ENCODE measurements around the gene AGPAT3. TPM values are rescaled to one million over a fixed set of nuclear protein-coding genes. Genes with fewer than 3 reads are reported as not detected.
A peak's percentile ranks its signal among the peaks of the same experiment; 100 is the strongest.

The AGPAT3 gene
- total RNA-seq, 5 donors from 2014 or later (not counting 1 experiment from before 2014, with no cell fraction given), result 48.4 to 77.2 (median 65.1) TPM

DNA sequence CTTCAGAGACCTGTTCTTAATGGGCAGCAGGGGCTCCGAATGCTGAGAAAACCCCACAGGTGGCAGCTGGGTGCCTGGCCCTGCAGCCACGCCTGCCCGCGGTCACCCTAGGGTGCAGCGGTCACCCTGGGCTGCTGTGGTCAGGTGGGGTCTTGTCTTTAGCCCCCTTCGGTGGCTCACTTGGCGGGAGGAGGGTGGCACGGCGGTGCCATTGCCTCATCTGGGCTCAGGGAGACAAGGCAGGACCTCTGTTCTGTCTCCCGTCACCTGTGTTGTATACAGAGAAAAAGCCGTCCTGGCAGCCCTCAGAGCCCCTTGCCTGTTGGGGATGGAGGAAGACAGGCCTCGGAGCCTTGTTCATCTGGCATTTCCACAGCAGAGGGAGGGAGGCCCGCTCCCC lies 77.6 kb downstream of the AGPAT3 start:
- ChIA-PET CTCF (no interaction called here), POLR2A (no interaction called here)
- Histone ChIP-seq H3K4me3 (ENCODE audit: control insufficient read depth in 1 of 2, extremely low read depth in 1 of 2, low read length in 1 of 2) (no peak overlapping the region), H3K9me3 (no peaks in the 10 kb centered on the region), H3K27ac (ENCODE audit: low read length) (no peak overlapping the region), H3K36me3 (ENCODE audit: control insufficient read depth in 2 of 2, extremely low read depth in 1 of 2, insufficient read depth in 1 of 2, low read length in 1 of 2) (peaks cover 2 to 24% of the 10 kb centered on the region in 2 donors), H3K4me1 (ENCODE audit: control insufficient read depth in 1 of 2, extremely low read depth in 1 of 2, insufficient read depth in 2 of 2, low read length in 2 of 2) (peaks cover 0 to 20% of the 10 kb centered on the region in 2 experiments), H3K27me3 (replicated peaks in 1 of 2; ENCODE audit: control insufficient read depth in 2 of 2, extremely low read depth in 1 of 2, insufficient read depth in 2 of 2, low read length in 1 of 2) (no peaks in the 10 kb centered on the region)
- DNase-seq (no peak), ATAC-seq (replicated peaks in 1 of 4) (no peak)
- H3K4me3 Mint-ChIP-seq, result no peak overlapping the region
- peaks cover 15 to 16% (median 16%) of the 10 kb centered on the region in 3 donors for H3K4me1 Mint-ChIP-seq
- H3K27ac Mint-ChIP-seq, result no peak overlapping the region
- 97% methylated on average over 11 of the region's 13 CpGs for WGBS (ENCODE audit: insufficient coverage)
- no peaks in the 10 kb centered on the region for H3K9me3 Mint-ChIP-seq
- no peaks in the 10 kb centered on the region for H3K27me3 Mint-ChIP-seq
- peaks cover 7% of the 10 kb centered on the region for H3K36me3 Mint-ChIP-seq

DNA sequence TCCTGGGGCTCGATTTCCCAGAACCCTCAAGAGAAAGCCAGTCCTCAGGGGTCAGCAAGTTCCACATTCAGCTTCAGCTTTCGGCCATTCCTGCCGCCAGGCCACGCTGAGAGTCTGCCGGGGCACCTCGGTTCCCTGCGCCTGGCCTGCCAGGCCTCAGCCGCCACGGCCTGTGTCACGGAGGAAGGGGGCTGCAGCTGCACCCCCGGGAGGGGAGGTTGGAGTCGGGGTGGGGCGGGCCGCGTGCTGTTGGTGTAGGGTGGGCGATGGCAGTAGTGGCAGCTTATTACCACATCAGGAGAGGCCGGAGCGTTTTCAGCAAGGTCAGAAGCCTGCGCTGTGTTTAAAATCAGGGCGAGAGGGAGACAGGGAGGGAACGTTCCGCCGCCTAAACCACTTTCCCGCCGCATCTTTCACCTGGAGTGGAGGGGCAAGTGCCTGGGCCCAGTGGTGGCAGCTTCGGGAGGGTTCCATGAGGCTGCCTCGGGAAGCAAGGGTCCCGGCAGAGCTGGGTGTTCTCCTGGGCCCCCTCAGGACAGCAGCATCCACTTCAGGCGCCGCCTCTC lies 78.6 kb downstream of the AGPAT3 start:
- no peak overlapping the region for H3K4me3 Mint-ChIP-seq
- peaks cover 15% of the 10 kb centered on the region for H3K36me3 Mint-ChIP-seq
- no peak for DNase-seq
- no peak overlapping the region for H3K4me3 ChIP-seq (ENCODE audit: control insufficient read depth in 1 of 2, extremely low read depth in 1 of 2, low read length in 1 of 2)
- POLR2A ChIA-PET, result no interaction called here
- peaks cover 0 to 4% (median 0%) of the 10 kb centered on the region in 3 donors for H3K9me3 Mint-ChIP-seq
- no peaks in the 10 kb centered on the region for H3K27me3 ChIP-seq (replicated peaks in 1 of 2; ENCODE audit: control insufficient read depth in 2 of 2, extremely low read depth in 1 of 2, insufficient read depth in 2 of 2, low read length in 1 of 2)
- H3K9me3 ChIP-seq, result no peaks in the 10 kb centered on the region
- no peaks in the 10 kb centered on the region for H3K27me3 Mint-ChIP-seq
- H3K4me1 Mint-ChIP-seq, result peaks cover 9 to 12% (median 11%) of the 10 kb centered on the region in 3 donors
- H3K36me3 ChIP-seq (ENCODE audit: control insufficient read depth in 2 of 2, extremely low read depth in 1 of 2, insufficient read depth in 1 of 2, low read length in 1 of 2), result peaks cover 9 to 24% of the 10 kb centered on the region in 2 donors
- CTCF ChIA-PET, result no interaction called here
- peaks cover 0 to 13% of the 10 kb centered on the region in 2 experiments for H3K4me1 ChIP-seq (ENCODE audit: control insufficient read depth in 1 of 2, extremely low read depth in 1 of 2, insufficient read depth in 2 of 2, low read length in 2 of 2)
- H3K27ac Mint-ChIP-seq, result no peak overlapping the region
- no peak for ATAC-seq (replicated peaks in 1 of 4)
- 92% methylated on average over 29 of the region's 30 CpGs for WGBS (ENCODE audit: insufficient coverage)
- H3K27ac ChIP-seq (ENCODE audit: low read length), result no peak overlapping the region

DNA sequence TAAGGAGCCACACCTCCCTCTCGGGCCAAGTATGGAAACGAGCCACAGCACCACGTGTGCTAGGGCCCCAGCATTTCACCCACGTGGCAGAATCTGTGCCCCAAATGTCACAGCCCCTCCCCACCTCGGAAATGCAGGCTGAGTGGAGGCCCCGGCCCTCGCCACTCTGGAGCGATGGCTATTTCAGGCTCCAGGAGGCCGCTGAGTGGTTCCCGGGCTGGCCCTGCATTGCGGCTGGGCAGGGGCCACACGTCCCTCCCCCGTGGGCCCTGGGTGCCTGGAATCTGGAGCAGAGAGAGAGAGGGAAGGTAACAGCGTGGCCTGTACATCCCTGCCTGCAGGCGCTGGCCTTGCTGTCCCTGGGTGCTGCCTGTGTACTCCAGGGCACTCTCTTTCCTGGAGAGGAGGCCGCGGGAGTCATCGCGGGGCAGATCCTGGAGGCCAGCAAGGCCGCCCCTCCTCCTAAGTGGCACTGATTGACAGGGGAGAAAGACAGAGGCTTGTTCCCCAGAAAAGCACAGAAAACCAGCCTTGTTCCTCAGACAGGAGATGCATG lies 79.1 kb downstream of the AGPAT3 start:
- H3K27me3 Mint-ChIP-seq, result no peaks in the 10 kb centered on the region
- DNase-seq, result no peak

DNA sequence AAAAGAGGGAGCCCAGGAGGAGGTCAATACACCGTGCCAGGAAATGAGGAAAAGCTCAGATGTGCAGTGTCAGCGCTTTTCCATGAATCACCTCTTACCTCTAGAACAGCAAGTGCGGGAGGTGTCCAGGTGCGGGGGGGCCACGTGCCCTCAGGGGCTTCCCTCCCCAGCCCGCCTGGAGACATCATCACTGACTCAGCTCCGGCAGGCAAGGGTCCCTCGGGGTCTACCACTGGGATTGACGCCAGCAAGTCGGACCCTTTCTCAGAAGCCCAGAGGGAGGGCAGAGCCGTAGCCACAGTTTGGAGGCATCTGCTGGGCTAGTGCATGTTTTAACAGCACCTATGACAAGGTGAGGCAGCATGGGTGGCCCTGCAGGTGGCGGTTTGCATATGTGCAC lies 79.7 kb downstream of the AGPAT3 start:
- Mint-ChIP-seq H3K9me3 (peaks cover 0 to 10% (median 2%) of the 10 kb centered on the region in 3 donors), H3K4me1 (peaks cover 9 to 14% (median 10%) of the 10 kb centered on the region in 3 donors), H3K27ac (no peak overlapping the region), H3K4me3 (no peak overlapping the region), H3K27me3 (no peaks in the 10 kb centered on the region), H3K36me3 (peaks cover 25% of the 10 kb centered on the region)
- CTCF ChIA-PET, result no interaction called here
- DNase-seq (no peak), ATAC-seq (replicated peaks in 1 of 4) (no peak)
- Histone ChIP-seq H3K27ac (ENCODE audit: low read length) (no peak overlapping the region), H3K9me3 (no peaks in the 10 kb centered on the region), H3K4me3 (ENCODE audit: control insufficient read depth in 1 of 2, extremely low read depth in 1 of 2, low read length in 1 of 2) (no peak overlapping the region), H3K27me3 (replicated peaks in 1 of 2; ENCODE audit: control insufficient read depth in 2 of 2, extremely low read depth in 1 of 2, insufficient read depth in 2 of 2, low read length in 1 of 2) (no peaks in the 10 kb centered on the region), H3K4me1 (ENCODE audit: control insufficient read depth in 1 of 2, extremely low read depth in 1 of 2, insufficient read depth in 2 of 2, low read length in 2 of 2) (peaks cover 5 to 11% of the 10 kb centered on the region in 2 experiments), H3K36me3 (ENCODE audit: control insufficient read depth in 2 of 2, extremely low read depth in 1 of 2, insufficient read depth in 1 of 2, low read length in 1 of 2) (peaks cover 9 to 24% of the 10 kb centered on the region in 2 donors)
- POLR2A ChIA-PET, result no interaction called here
- WGBS (ENCODE audit: insufficient coverage), result 100% methylated on average over 6 of the region's 12 CpGs

More for the DNA sequence above, 79.1 kb downstream of the AGPAT3 start:
- no peak overlapping the region for H3K27ac Mint-ChIP-seq
- Histone ChIP-seq H3K4me3 (ENCODE audit: control insufficient read depth in 1 of 2, extremely low read depth in 1 of 2, low read length in 1 of 2) (no peak overlapping the region), H3K9me3 (no peaks in the 10 kb centered on the region), H3K36me3 (ENCODE audit: control insufficient read depth in 2 of 2, extremely low read depth in 1 of 2, insufficient read depth in 1 of 2, low read length in 1 of 2) (peaks cover 9 to 24% of the 10 kb centered on the region in 2 donors), H3K27ac (ENCODE audit: low read length) (no peak overlapping the region), H3K4me1 (ENCODE audit: control insufficient read depth in 1 of 2, extremely low read depth in 1 of 2, insufficient read depth in 2 of 2, low read length in 2 of 2) (peaks cover under 1 to 9% of the 10 kb centered on the region in 2 experiments), H3K27me3 (replicated peaks in 1 of 2; ENCODE audit: control insufficient read depth in 2 of 2, extremely low read depth in 1 of 2, insufficient read depth in 2 of 2, low read length in 1 of 2) (no peaks in the 10 kb centered on the region)
- 80% methylated on average over 14 of the region's 20 CpGs for WGBS (ENCODE audit: insufficient coverage)
- H3K9me3 Mint-ChIP-seq, result peaks cover 0 to 4% (median 2%) of the 10 kb centered on the region in 3 donors
- peaks cover 6 to 10% (median 7%) of the 10 kb centered on the region in 3 donors for H3K4me1 Mint-ChIP-seq
- no peak for ATAC-seq (replicated peaks in 1 of 4)
- peaks cover 19% of the 10 kb centered on the region for H3K36me3 Mint-ChIP-seq
- no peak overlapping the region for H3K4me3 Mint-ChIP-seq
- ChIA-PET CTCF (no interaction called here), POLR2A (no interaction called here)

DNA sequence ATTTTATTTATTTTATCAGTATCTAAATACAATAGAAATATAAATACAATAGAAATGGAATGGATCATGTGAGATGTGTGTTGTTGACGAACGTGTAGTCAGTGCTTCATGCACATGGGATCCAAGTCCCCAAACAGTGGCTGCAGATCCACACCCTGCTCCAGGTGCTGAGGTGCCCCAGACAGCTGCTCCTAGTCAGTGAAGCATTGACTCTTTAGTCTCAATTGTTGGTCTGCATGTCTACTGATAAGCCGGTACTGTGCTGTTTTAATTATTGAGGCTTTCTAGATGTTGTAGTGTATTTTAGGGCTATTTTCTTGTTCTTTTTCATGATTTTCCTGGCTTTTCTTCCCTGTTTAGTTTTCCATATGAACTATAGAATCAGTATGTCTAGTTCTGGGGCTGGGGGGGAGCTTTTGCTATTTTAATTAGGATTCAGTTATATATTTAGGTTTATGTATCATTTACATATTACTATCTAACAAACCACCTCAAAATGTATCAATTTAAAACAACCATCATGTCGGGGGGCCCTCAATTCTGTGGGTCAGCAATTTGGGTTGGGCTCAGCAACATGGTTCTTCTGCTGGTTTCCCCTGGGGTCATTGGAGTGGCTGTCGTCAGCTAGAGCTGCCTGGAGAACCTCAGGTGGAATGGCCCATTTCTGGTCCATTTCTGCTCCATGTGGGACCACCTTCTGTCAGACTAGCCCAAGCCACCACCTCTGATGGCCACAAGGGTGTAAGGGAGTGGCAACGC lies 83.9 kb downstream of the AGPAT3 start:
- H3K36me3 ChIP-seq (ENCODE audit: control insufficient read depth in 2 of 2, extremely low read depth in 1 of 2, insufficient read depth in 1 of 2, low read length in 1 of 2), result peaks cover 9 to 17% of the 10 kb centered on the region in 2 donors
- peaks cover 35% of the 10 kb centered on the region for H3K36me3 Mint-ChIP-seq
- peak overlapping the region in 1 of 2 donors; percentile 20 for H3K4me3 ChIP-seq (ENCODE audit: control insufficient read depth in 1 of 2, extremely low read depth in 1 of 2, low read length in 1 of 2)
- WGBS (ENCODE audit: insufficient coverage), result 100% methylated on average over 2 of the region's 6 CpGs
- ChIA-PET CTCF (interaction anchor here (0.5 to 0.6 kb wide), 2 partner anchors 117 to 309 kb away, joined by 3 to 4 read pairs; no protein-coding TSS in a partner anchor), POLR2A (no interaction called here)
- no peaks in the 10 kb centered on the region for H3K27me3 ChIP-seq (replicated peaks in 1 of 2; ENCODE audit: control insufficient read depth in 2 of 2, extremely low read depth in 1 of 2, insufficient read depth in 2 of 2, low read length in 1 of 2)
- ATAC-seq (replicated peaks in 1 of 4), result no peak
- no peak overlapping the region for H3K27ac Mint-ChIP-seq
- H3K27me3 Mint-ChIP-seq, result no peaks in the 10 kb centered on the region
- no peaks in the 10 kb centered on the region for H3K9me3 ChIP-seq
- peaks cover 5 to 13% of the 10 kb centered on the region in 2 experiments for H3K4me1 ChIP-seq (ENCODE audit: control insufficient read depth in 1 of 2, extremely low read depth in 1 of 2, insufficient read depth in 2 of 2, low read length in 2 of 2)
- peak overlapping the region in 1 of 3 donors; percentile 53 for H3K4me3 Mint-ChIP-seq
- H3K4me1 Mint-ChIP-seq, result peaks cover 23 to 31% (median 24%) of the 10 kb centered on the region in 3 donors
- DNase-seq, result no peak
- H3K9me3 Mint-ChIP-seq, result peaks cover 0 to 12% (median 2%) of the 10 kb centered on the region in 3 donors
- H3K27ac ChIP-seq (ENCODE audit: low read length), result no peak overlapping the region

DNA sequence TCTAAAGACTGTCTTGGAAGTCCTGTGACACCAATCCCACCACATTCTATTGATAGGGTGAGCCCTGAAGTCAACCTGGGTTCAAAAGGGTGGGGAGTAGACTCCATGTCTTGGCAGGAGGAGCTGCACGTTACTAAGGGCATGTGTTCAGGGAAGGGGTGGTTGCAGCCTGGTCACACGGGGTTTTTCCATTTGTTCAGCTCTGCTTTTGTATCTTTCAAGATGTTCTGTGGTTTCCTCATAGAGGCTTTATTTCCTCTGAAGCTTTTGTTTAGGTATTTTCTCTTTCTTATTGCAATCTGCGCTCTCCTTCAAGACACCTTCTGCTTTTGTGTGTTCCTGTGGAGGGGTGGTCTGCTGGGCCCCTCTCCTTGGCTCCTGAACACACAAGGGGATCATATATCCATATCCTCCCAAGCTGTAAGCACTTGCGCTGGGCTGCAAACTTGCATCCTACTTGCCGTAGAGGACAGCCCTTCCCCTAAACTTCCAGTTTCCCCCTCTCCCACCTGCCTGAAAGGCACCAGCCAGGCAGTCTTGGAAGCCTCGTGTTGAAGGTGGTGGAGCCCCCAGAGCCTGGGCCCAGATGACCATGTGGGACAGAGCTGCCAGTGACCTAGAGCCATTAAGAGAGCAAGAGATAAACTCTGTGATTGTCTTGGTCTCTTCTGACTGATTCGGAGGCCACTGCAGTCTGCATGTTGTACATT lies 84.6 kb downstream of the AGPAT3 start:
- peak overlapping the region in 1 of 3 donors; percentile 53 for H3K4me3 Mint-ChIP-seq
- H3K9me3 ChIP-seq, result no peaks in the 10 kb centered on the region
- peak overlapping the region in 1 of 2 donors; percentile 20 for H3K4me3 ChIP-seq (ENCODE audit: control insufficient read depth in 1 of 2, extremely low read depth in 1 of 2, low read length in 1 of 2)
- ATAC-seq (replicated peaks in 1 of 4) (peak in 2 of 4 experiments; percentile 60 to 79), DNase-seq (peak in 5 of 35 experiments; percentile 7 to 48 (median 27))
- H3K4me1 ChIP-seq (ENCODE audit: control insufficient read depth in 1 of 2, extremely low read depth in 1 of 2, insufficient read depth in 2 of 2, low read length in 2 of 2), result peaks cover 5 to 9% of the 10 kb centered on the region in 2 experiments
- peaks cover 35% of the 10 kb centered on the region for H3K36me3 Mint-ChIP-seq
- H3K27me3 ChIP-seq (replicated peaks in 1 of 2; ENCODE audit: control insufficient read depth in 2 of 2, extremely low read depth in 1 of 2, insufficient read depth in 2 of 2, low read length in 1 of 2), result no peaks in the 10 kb centered on the region
- no peaks in the 10 kb centered on the region for H3K27me3 Mint-ChIP-seq
- ChIA-PET CTCF (interaction anchor here (0.5 to 0.6 kb wide), 2 partner anchors 118 to 308 kb away, joined by 3 to 4 read pairs; no protein-coding TSS in a partner anchor), POLR2A (no interaction called here)
- peaks cover 27 to 36% (median 27%) of the 10 kb centered on the region in 3 donors for H3K4me1 Mint-ChIP-seq
- no peak overlapping the region for H3K27ac ChIP-seq (ENCODE audit: low read length)
- peaks cover 9 to 17% of the 10 kb centered on the region in 2 donors for H3K36me3 ChIP-seq (ENCODE audit: control insufficient read depth in 2 of 2, extremely low read depth in 1 of 2, insufficient read depth in 1 of 2, low read length in 1 of 2)
- H3K9me3 Mint-ChIP-seq, result peaks cover 0 to 12% (median 2%) of the 10 kb centered on the region in 3 donors
- H3K27ac Mint-ChIP-seq, result peak overlapping the region; percentile 16 to 66
- WGBS (ENCODE audit: insufficient coverage), result 70% methylated on average over 2 of the region's 7 CpGs

All from T-cell (primary cell).